Measurements from ENCODE around the gene HNRNPC.
"Not testable (repeated sequence)": the region's sequence is repeated elsewhere in the genome, so short reads cannot be mapped to it uniquely, and the experiment has no call there.

Gene HNRNPC

GRCh38 chr14:21248338-21248737 lies 20.9 kb downstream of the HNRNPC start:
- no peak for DNase-seq (ENCODE audit: low read depth in 1 of 2, low spot score in 1 of 2)

DNA sequence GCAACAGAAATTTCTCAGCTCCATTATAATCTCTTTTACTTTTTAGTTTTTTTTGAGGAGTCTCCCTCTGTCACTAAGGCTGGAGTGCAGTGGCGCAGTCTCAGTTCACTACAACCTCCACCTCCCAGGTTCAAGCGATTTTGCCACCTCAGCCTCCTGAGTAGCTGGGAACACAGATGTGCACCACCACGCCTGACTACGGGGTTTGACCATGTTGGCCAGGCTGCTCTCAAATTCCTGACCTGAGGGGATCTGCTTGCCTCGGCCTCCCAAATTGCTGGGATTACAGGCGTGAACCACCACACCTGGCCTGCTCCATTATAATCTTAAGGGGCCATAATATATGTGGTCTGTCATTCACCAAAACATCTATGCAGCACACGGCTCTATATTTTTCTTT lies 23.4 kb downstream of the HNRNPC start:
- no peak for DNase-seq (ENCODE audit: low read depth in 1 of 2, low spot score in 1 of 2)

- no peak for DNase-seq (ENCODE audit: low read depth in 1 of 2, low spot score in 1 of 2)
Measured at GRCh38 chr14:21244544-21244943, 24.7 kb downstream of the HNRNPC start.

DNA sequence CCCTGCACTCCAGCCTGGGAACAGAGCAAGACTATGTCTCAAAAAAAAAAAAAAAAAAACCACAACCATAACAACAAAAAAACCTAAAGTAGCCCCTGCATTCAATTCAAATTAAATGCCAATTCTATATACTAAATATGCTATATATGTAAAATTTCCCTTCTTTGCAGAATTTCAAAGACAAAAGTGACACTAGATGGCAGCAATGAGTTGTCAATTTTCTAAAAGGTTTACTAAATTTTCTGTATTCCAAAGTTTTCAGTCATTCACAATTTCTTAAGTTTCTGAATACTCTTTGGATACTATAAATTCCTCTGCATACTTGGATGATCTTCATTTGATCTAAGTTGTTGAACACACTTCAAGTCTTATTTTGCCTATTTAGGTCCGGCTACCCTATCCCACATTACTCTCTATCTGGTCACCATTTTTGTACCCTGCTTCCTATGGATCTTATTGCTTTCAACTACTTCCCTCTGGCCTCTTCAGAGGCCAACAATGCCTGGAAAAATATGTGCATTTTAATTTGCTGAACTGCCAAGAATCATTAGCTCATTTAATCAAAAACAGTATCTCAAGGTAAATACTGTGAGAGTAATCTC lies 27.9 kb downstream of the HNRNPC start:
- no peak for DNase-seq (ENCODE audit: low read depth in 1 of 2, low spot score in 1 of 2)

DNA sequence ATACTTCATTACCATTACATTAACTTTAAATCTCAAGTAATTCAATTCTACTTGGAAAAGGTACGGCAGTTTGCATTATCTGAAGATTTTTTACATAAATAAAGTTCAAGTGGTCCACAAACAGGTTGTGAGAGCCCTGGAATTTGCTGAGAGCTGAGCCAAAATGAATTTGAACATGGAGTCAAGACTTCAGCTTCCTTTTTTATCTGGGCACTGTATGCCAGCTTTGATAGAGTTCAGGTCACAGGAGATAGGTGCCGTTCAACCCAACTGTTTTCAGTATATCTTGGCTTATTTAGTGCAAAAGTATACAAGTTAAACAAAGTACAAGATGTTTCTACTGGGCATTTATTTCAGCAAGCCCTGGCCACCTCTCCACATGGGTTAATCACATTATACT lies 28.8 kb downstream of the HNRNPC start:
- no peak for DNase-seq (ENCODE audit: low read depth in 1 of 2, low spot score in 1 of 2)

GRCh38 chr14:21238823-21239518 lies 30.3 kb downstream of the HNRNPC start:
- DNase-seq (ENCODE audit: low read depth in 1 of 2, low spot score in 1 of 2), result no peak

GRCh38 chr14:21236948-21237797 lies 32.1 kb downstream of the HNRNPC start:
- no peak for DNase-seq (ENCODE audit: low read depth in 1 of 2, low spot score in 1 of 2)

GRCh38 chr14:21234112-21234511 lies 35.1 kb downstream of the HNRNPC start:
- DNase-seq (ENCODE audit: low read depth in 1 of 2, low spot score in 1 of 2), result no peak

GRCh38 chr14:21233457-21234076 lies 35.7 kb downstream of the HNRNPC start:
- no peak for DNase-seq (ENCODE audit: low read depth in 1 of 2, low spot score in 1 of 2)

- no peak for DNase-seq (ENCODE audit: low read depth in 1 of 2, low spot score in 1 of 2)
Measured at GRCh38 chr14:21231020-21231652, 38.1 kb downstream of the HNRNPC start.

GRCh38 chr14:21229821-21230220 lies 39.4 kb downstream of the HNRNPC start:
- DNase-seq (ENCODE audit: low read depth in 1 of 2, low spot score in 1 of 2), result no peak

GRCh38 chr14:21227981-21228380 lies 41.3 kb downstream of the HNRNPC start:
- no peak for DNase-seq (ENCODE audit: low read depth in 1 of 2, low spot score in 1 of 2)

- no peak for DNase-seq (ENCODE audit: low read depth in 1 of 2, low spot score in 1 of 2)
Measured at GRCh38 chr14:21227150-21227549, 42.1 kb downstream of the HNRNPC start.

- DNase-seq (ENCODE audit: low read depth in 1 of 2, low spot score in 1 of 2), result no peak
Measured at GRCh38 chr14:21226467-21226866, 42.8 kb downstream of the HNRNPC start.

GRCh38 chr14:21225164-21225563 lies 44.1 kb downstream of the HNRNPC start:
- not testable (repeated sequence) for DNase-seq (ENCODE audit: low read depth in 1 of 2, low spot score in 1 of 2)

- no peak for DNase-seq (ENCODE audit: low read depth in 1 of 2, low spot score in 1 of 2)
Measured at GRCh38 chr14:21220874-21221477, 48.3 kb downstream of the HNRNPC start.

- DNase-seq (ENCODE audit: low read depth in 1 of 2, low spot score in 1 of 2), result no peak
Measured at GRCh38 chr14:21219561-21220111, 49.6 kb downstream of the HNRNPC start.

GRCh38 chr14:21219120-21219519 lies 50.1 kb downstream of the HNRNPC start:
- DNase-seq (ENCODE audit: low read depth in 1 of 2, low spot score in 1 of 2), result no peak

DNA sequence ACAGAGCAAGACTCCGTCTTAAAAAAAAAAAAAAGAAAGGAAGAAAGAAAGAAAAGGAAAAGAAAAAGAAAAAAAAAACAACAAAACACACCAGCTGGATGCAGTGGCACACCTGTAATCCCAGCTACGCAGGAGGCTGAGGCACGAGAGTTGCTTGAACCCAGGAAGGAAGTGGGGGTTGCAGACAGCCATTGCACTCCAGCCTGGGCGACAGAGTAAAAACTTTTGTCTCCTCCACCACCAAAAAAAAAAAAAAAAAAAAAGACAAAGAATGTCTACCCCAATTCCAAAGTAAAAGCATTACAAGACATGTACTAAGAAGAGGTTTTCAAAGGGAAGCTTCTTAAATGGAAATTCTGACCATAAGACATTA lies 53.4 kb downstream of the HNRNPC start:
- no peak for DNase-seq (ENCODE audit: low read depth in 1 of 2, low spot score in 1 of 2)

GRCh38 chr14:21215130-21215878 lies 53.9 kb downstream of the HNRNPC start:
- DNase-seq (ENCODE audit: low read depth in 1 of 2, low spot score in 1 of 2), result no peak

Measured in stimulated activated CD4-positive, alpha-beta T cell treated with anti-CD3 and anti-CD28 coated beads, Interleukin-15, amount 100 ng/mL, for 1 hour (primary cell).